OCI-LY1 (cell line): ENCODE measurements around the gene CEMIP2.

Experiments
- EZH2 ChIP-seq: fragments of 200-600 bp; sonication (generic), shearing (Covaris generic); IDR thresholded peaks from 2 replicates; pipeline ENCODE4 v1.8.0; 2017; ENCODE audit warnings: borderline replicate concordance, mixed run types, mild to moderate bottlenecking, antibody characterized with exemption, low read length, moderate library complexity, mixed read lengths
- TF ChIP-seq, protein P1 (sequence below): fragments of 200-600 bp; sonication (generic), shearing (Covaris generic); IDR thresholded peaks from 2 replicates; pipeline ENCODE4 v1.5.1; 2017; ENCODE audit warnings: mild to moderate bottlenecking, antibody characterized with exemption, low read length, moderate library complexity, mixed read lengths

DNA sequence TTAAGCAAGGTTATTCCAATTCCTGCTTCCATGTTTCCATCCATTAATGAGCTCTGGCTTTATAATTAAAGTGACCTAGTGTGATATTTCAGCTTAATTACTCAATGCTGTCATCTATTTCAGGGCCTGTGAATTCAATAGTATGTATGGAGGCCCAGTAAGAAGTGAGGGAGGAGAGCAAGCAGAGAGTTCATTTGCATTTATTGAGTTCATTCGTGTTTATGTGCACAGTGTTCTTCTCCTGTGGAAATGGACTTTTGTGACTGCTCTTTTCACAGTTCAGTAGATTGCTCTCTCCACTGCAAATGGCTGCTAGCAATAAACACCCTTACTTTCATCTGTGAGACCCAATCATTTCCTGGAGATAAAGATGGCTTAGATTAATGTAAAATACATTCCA lies 130.9 kb downstream of the CEMIP2 start:
- TF ChIP-seq, protein P1, sequence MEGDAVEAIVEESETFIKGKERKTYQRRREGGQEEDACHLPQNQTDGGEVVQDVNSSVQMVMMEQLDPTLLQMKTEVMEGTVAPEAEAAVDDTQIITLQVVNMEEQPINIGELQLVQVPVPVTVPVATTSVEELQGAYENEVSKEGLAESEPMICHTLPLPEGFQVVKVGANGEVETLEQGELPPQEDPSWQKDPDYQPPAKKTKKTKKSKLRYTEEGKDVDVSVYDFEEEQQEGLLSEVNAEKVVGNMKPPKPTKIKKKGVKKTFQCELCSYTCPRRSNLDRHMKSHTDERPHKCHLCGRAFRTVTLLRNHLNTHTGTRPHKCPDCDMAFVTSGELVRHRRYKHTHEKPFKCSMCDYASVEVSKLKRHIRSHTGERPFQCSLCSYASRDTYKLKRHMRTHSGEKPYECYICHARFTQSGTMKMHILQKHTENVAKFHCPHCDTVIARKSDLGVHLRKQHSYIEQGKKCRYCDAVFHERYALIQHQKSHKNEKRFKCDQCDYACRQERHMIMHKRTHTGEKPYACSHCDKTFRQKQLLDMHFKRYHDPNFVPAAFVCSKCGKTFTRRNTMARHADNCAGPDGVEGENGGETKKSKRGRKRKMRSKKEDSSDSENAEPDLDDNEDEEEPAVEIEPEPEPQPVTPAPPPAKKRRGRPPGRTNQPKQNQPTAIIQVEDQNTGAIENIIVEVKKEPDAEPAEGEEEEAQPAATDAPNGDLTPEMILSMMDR, result no peak
- TF ChIP-seq EZH2, result no peak
